GM23338 (cell line): ENCODE data around the gene PPP1R12A.

Experiments
- EZH2 ChIP-seq: fragments of 200-600 bp; sonication (generic); IDR thresholded peaks from one replicate; pipeline ENCODE4 v1.8.0; 2017; ENCODE audit warnings: antibody characterized with exemption, mild to moderate bottlenecking, low read depth; ENCODE audit not compliant: unreplicated experiment
- EZH2phosphoT487 ChIP-seq: fragments of 200-600 bp; sonication (generic); IDR thresholded peaks from one replicate; pipeline ENCODE4 v1.8.1; 2018; ENCODE audit warnings: antibody characterized with exemption; ENCODE audit not compliant: unreplicated experiment
- POLR2AphosphoS5 ChIP-seq: IDR thresholded peaks from 2 replicates; pipeline ENCODE4 v1.6.1; 2016; ENCODE audit warnings: antibody characterized with exemption, low read depth
- TF ChIP-seq, protein P1 (sequence below), 2 experiments: fragments of 200-600 bp in 1 of 2; sonication (generic) in 1 of 2; conservative IDR thresholded peaks; 2 replicates each; pipeline versions ENCODE4 v1.5.1 to v1.6.1; 2016 to 2017; ENCODE audit warnings: antibody characterized with exemption in 2 of 2, low read depth in 2 of 2, mild to moderate bottlenecking in 2 of 2, moderate library complexity in 1 of 2
- TF ChIP-seq, protein P2 (sequence below): fragments of 250-450 bp; sonication (Bioruptor Pico); IDR thresholded peaks from 2 replicates; pipeline ENCODE4 v1.5.0; 2020; ENCODE audit warnings: mild to moderate bottlenecking, moderate library complexity

DNA sequence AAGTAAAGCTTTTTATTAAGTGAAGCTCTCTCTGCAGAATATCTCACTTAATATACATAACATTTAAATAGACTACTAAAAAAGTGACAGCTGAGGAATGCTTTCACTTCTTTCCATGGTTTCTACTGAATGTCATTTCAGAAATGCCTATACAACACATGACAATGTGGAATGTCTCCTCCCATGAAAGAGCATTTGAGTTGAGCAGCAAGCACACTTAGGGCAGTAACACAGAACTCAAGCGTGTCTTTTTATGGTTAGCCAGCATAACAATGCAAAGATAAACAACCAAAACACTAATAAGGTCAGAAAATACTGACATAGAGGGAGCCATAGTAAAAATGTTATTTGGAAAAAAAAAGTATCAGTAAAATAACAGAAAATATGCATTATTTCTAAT, 9.4 kb downstream of the PPP1R12A start:
- TF ChIP-seq, protein P1, sequence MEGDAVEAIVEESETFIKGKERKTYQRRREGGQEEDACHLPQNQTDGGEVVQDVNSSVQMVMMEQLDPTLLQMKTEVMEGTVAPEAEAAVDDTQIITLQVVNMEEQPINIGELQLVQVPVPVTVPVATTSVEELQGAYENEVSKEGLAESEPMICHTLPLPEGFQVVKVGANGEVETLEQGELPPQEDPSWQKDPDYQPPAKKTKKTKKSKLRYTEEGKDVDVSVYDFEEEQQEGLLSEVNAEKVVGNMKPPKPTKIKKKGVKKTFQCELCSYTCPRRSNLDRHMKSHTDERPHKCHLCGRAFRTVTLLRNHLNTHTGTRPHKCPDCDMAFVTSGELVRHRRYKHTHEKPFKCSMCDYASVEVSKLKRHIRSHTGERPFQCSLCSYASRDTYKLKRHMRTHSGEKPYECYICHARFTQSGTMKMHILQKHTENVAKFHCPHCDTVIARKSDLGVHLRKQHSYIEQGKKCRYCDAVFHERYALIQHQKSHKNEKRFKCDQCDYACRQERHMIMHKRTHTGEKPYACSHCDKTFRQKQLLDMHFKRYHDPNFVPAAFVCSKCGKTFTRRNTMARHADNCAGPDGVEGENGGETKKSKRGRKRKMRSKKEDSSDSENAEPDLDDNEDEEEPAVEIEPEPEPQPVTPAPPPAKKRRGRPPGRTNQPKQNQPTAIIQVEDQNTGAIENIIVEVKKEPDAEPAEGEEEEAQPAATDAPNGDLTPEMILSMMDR (conservative IDR thresholded peaks at IDR 0.05; ENCODE audit: low read depth in 2 of 2): no peak
- TF ChIP-seq EZH2: no peak
- no peak for TF ChIP-seq POLR2AphosphoS5
- TF ChIP-seq EZH2phosphoT487: no peak
- TF ChIP-seq, protein P2, sequence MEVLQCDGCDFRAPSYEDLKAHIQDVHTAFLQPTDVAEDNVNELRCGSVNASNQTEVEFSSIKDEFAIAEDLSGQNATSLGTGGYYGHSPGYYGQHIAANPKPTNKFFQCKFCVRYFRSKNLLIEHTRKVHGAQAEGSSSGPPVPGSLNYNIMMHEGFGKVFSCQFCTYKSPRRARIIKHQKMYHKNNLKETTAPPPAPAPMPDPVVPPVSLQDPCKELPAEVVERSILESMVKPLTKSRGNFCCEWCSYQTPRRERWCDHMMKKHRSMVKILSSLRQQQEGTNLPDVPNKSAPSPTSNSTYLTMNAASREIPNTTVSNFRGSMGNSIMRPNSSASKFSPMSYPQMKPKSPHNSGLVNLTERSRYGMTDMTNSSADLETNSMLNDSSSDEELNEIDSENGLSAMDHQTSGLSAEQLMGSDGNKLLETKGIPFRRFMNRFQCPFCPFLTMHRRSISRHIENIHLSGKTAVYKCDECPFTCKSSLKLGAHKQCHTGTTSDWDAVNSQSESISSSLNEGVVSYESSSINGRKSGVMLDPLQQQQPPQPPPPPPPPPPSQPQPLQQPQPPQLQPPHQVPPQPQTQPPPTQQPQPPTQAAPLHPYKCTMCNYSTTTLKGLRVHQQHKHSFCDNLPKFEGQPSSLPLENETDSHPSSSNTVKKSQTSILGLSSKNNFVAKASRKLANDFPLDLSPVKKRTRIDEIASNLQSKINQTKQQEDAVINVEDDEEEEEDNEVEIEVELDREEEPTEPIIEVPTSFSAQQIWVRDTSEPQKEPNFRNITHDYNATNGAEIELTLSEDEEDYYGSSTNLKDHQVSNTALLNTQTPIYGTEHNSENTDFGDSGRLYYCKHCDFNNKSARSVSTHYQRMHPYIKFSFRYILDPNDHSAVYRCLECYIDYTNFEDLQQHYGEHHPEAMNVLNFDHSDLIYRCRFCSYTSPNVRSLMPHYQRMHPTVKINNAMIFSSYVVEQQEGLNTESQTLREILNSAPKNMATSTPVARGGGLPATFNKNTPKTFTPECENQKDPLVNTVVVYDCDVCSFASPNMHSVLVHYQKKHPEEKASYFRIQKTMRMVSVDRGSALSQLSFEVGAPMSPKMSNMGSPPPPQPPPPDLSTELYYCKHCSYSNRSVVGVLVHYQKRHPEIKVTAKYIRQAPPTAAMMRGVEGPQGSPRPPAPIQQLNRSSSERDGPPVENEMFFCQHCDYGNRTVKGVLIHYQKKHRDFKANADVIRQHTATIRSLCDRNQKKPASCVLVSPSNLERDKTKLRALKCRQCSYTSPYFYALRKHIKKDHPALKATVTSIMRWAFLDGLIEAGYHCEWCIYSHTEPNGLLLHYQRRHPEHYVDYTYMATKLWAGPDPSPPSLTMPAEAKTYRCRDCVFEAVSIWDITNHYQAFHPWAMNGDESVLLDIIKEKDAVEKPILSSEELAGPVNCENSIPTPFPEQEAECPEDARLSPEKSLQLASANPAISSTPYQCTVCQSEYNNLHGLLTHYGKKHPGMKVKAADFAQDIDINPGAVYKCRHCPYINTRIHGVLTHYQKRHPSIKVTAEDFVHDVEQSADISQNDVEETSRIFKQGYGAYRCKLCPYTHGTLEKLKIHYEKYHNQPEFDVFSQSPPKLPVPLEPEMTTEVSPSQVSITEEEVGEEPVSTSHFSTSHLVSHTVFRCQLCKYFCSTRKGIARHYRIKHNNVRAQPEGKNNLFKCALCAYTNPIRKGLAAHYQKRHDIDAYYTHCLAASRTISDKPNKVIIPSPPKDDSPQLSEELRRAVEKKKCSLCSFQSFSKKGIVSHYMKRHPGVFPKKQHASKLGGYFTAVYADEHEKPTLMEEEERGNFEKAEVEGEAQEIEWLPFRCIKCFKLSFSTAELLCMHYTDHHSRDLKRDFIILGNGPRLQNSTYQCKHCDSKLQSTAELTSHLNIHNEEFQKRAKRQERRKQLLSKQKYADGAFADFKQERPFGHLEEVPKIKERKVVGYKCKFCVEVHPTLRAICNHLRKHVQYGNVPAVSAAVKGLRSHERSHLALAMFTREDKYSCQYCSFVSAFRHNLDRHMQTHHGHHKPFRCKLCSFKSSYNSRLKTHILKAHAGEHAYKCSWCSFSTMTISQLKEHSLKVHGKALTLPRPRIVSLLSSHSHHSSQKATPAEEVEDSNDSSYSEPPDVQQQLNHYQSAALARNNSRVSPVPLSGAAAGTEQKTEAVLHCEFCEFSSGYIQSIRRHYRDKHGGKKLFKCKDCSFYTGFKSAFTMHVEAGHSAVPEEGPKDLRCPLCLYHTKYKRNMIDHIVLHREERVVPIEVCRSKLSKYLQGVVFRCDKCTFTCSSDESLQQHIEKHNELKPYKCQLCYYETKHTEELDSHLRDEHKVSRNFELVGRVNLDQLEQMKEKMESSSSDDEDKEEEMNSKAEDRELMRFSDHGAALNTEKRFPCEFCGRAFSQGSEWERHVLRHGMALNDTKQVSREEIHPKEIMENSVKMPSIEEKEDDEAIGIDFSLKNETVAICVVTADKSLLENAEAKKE (CRISPR knock-in tag): no peak
